ENCODE measurements around the gene ENHO.

The ENHO gene

GRCh38 chr9:34522971-34523797, at the start of gene ENHO:
Gene ENHO, minus strand, starts transcription at chr9:34522990. Its CDS starts 1,295 bp downstream, at chr9:34521695.
- peak; percentile 85 for DNase-seq (ENCODE audit: low read depth)

GRCh38 chr9:34572092-34572491, 49.3 kb upstream of the ENHO start:
- DNase-seq (ENCODE audit: low read depth), result no peak
- TF ChIP-seq CTCF (IDR thresholded peaks at IDR 0.05; ENCODE audit: low read length, missing control alignments), result no peak

More at GRCh38 chr9:34522971-34523797, at the start of gene ENHO:
- TF ChIP-seq CTCF (IDR thresholded peaks at IDR 0.05; ENCODE audit: low read length, missing control alignments), result no peak
- peak within 1 kb of the TSS; percentile 33 for H3K4me3 ChIP-seq (replicated peaks; ENCODE audit: low read depth, low read length)

GRCh38 chr9:34571481-34571810, 48.7 kb upstream of the ENHO start:
- TF ChIP-seq CTCF (IDR thresholded peaks at IDR 0.05; ENCODE audit: low read length, missing control alignments), result no peak
- DNase-seq (ENCODE audit: low read depth), result peak; percentile 30
- H3K4me3 ChIP-seq (replicated peaks; ENCODE audit: low read depth, low read length), result no peak overlapping the region

More at GRCh38 chr9:34572092-34572491, 49.3 kb upstream of the ENHO start:
- H3K4me3 ChIP-seq (replicated peaks; ENCODE audit: low read depth, low read length), result no peak overlapping the region

- H3K4me3 ChIP-seq (replicated peaks; ENCODE audit: low read depth, low read length), result no peak overlapping the region
- DNase-seq (ENCODE audit: low read depth), result no peak
- no peak for TF ChIP-seq CTCF (IDR thresholded peaks at IDR 0.05; ENCODE audit: low read length, missing control alignments)
Measured at GRCh38 chr9:34570809-34571480, 48.2 kb upstream of the ENHO start.

GRCh38 chr9:34570376-34570775, 47.6 kb upstream of the ENHO start:
- TF ChIP-seq CTCF (IDR thresholded peaks at IDR 0.05; ENCODE audit: low read length, missing control alignments), result no peak
- no peak for DNase-seq (ENCODE audit: low read depth)
- H3K4me3 ChIP-seq (replicated peaks; ENCODE audit: low read depth, low read length), result no peak overlapping the region

GRCh38 chr9:34568774-34569173, 46.0 kb upstream of the ENHO start:
- TF ChIP-seq CTCF (IDR thresholded peaks at IDR 0.05; ENCODE audit: low read length, missing control alignments), result no peak

More at GRCh38 chr9:34568774-34569173, 46.0 kb upstream of the ENHO start:
- H3K4me3 ChIP-seq (replicated peaks; ENCODE audit: low read depth, low read length), result no peak overlapping the region
- DNase-seq (ENCODE audit: low read depth), result no peak

Measured in fibroblast of pulmonary artery (primary cell).